ENCODE data around the gene PPARD. TPM values are rescaled to one million over a fixed set of nuclear protein-coding genes. Genes with fewer than 3 reads are reported as not detected.
A peak's percentile ranks its signal among the peaks of the same experiment; 100 is the strongest.

PPARD gene
- polyA plus RNA-seq, 2 of the 4 experiments (the other 2 are of a cell fraction): 3.8 to 5.9 TPM

DNA sequence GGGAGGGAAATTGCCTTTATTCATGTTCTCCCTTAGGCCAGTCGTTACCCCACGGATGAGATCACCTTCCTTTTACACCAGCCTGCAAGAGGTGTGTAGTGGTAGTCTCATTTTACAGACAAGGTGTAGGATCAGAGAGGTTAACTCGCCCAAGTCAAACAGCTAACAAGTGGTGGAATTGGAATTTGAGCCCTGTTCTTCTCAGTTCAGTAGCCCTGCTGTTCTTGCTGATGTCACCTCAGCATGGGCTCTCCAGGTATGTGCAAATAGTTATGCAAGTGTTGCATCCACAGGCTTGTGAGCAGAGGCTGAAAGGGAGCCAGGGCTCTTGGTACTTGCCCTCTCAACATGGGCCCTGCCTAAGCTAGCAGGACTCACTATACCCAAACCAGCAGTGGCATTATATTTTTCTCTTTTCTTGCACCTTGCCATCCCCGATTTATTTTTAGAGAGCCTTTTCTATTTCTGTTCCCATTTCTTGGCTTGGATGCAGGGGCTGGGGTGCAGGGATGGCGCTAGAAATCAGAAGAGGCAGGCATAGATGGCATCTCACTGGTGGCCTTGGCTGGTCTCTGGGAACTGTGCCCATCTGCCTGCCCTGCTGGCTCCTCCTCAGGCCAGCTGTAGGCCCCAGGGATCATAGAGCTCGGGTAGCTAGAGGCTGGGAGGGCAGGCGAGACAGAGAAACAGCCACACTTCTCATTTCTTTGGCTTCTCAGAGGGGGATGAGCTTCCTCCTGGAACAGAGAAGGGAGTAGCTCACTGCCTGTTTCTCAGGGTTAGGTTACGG lies 18.2 kb downstream of the PPARD start:
- Histone ChIP-seq H3K4me2 (no peak overlapping the region; the same call in 2 of the 3 replicates), H3K4me1 (0 out of 3 replicates have a peak, but pooled peaks cover 3% of the 10 kb centered on the region), H3K9me3 (no peaks in the 10 kb centered on the region), H3K27ac (peak overlapping the region in 1 of 2 experiments; percentile 41; a peak in 2 of 6 replicates), H3K4me3 (no peak overlapping the region)
- peak in 1 of 2 experiments; percentile 14 for DNase-seq (ENCODE audit: low read depth in 1 of 2, low spot score in 1 of 2)
- WGBS (ENCODE audit: missing lambda C conversion rate): 75% methylated on average over 8 of the region's 8 CpGs
- TF ChIP-seq, protein P1, sequence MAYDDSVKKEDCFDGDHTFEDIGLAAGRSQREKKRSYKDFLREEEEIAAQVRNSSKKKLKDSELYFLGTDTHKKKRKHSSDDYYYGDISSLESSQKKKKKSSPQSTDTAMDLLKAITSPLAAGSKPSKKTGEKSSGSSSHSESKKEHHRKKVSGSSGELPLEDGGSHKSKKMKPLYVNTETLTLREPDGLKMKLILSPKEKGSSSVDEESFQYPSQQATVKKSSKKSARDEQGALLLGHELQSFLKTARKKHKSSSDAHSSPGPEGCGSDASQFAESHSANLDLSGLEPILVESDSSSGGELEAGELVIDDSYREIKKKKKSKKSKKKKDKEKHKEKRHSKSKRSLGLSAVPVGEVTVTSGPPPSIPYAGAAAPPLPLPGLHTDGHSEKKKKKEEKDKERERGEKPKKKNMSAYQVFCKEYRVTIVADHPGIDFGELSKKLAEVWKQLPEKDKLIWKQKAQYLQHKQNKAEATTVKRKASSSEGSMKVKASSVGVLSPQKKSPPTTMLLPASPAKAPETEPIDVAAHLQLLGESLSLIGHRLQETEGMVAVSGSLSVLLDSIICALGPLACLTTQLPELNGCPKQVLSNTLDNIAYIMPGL (CRISPR knock-in tag; IDR thresholded peaks at IDR 0.05; ENCODE audit: borderline replicate concordance): no peak
- peak in 1 of 2 experiments; percentile 37; a peak in 2 of 6 replicates for ATAC-seq
- CTCF ChIA-PET: interaction anchor here (0.6 to 4.3 kb wide), 2 partner anchors 18 to 45 kb away, joined by 3 to 14 read pairs; partner anchors contain the start of gene PPARD
- no peak for FAIRE-seq
- POLR2A ChIA-PET: interaction anchor here (0.8 kb wide), 1 partner anchor 107 kb away, joined by 3 read pairs; the partner anchor contains the start of gene RPL10A

GRCh38 chr6:35362200-35362599 lies 19.8 kb downstream of the PPARD start:
- Histone ChIP-seq H3K27ac (no peak overlapping the region), H3K9me3 (no peaks in the 10 kb centered on the region), H3K4me2 (no peak overlapping the region), H3K4me1 (0 out of 3 replicates have a peak, but pooled peaks cover 3% of the 10 kb centered on the region), H3K4me3 (no peak overlapping the region)
- TF ChIP-seq ZC3H11A (IDR thresholded peaks at IDR 0.05): no peak
- ChIA-PET POLR2A (no interaction called here), CTCF (interaction anchor here (1.1 to 2.1 kb wide), 3 partner anchors 20 to 54 kb away, joined by 3 to 9 read pairs (median 6); partner anchors contain the start of gene PPARD)
- no peak for DNase-seq (ENCODE audit: low read depth in 1 of 2, low spot score in 1 of 2)
- no peak for ATAC-seq
- no peak for FAIRE-seq
- 90% methylated on average over 2 of the region's 2 CpGs for WGBS (ENCODE audit: missing lambda C conversion rate)

DNA sequence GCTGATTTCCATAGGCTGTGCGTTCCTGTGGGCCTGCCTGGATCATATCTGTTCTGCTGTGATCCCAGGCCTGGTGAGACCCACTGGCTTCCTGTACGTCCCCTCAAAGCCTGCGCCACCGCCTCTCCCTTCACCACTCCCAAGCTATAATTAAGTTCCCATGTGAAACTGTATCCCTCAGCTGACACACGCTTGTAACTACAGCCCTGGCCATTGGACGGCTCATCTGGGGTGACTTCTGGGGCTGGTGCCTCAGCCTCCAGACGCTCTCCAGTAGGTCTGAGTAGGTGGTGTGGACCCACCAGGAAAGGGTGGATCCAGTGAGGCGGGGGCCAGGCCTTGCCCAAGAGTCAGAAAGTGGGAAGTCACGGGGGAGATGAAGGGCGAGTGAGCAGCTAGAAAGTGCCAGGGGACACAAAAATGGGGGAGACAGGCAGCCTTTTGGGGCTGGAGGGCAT lies 21.0 kb downstream of the PPARD start:
- WGBS (ENCODE audit: missing lambda C conversion rate): 97% methylated on average over 10 of the region's 10 CpGs
- ChIA-PET CTCF (interaction anchor here (1.2 to 2.1 kb wide), 4 partner anchors 14 to 51 kb away, joined by 3 to 9 read pairs (median 5); partner anchors contain the start of gene PPARD), POLR2A (no interaction called here)
- ATAC-seq (no peak), DNase-seq (ENCODE audit: low read depth in 1 of 2, low spot score in 1 of 2) (no peak), FAIRE-seq (no peak)
- Histone ChIP-seq H3K27ac (no peak overlapping the region), H3K4me2 (no peak overlapping the region), H3K4me1 (peaks cover 8% of the 10 kb centered on the region), H3K9me3 (no peaks in the 10 kb centered on the region), H3K4me3 (no peak overlapping the region)
- TF ChIP-seq, protein P2, sequence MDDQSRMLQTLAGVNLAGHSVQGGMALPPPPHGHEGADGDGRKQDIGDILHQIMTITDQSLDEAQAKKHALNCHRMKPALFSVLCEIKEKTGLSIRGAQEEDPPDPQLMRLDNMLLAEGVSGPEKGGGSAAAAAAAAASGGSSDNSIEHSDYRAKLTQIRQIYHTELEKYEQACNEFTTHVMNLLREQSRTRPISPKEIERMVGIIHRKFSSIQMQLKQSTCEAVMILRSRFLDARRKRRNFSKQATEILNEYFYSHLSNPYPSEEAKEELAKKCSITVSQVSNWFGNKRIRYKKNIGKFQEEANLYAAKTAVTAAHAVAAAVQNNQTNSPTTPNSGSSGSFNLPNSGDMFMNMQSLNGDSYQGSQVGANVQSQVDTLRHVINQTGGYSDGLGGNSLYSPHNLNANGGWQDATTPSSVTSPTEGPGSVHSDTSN (IDR thresholded peaks at IDR 0.05): no peak
- TF ChIP-seq MAX (IDR thresholded peaks at IDR 0.05): no peak
- TF ChIP-seq RARB (CRISPR knock-in tag; IDR thresholded peaks at IDR 0.05): no peak
- TF ChIP-seq, protein P3, sequence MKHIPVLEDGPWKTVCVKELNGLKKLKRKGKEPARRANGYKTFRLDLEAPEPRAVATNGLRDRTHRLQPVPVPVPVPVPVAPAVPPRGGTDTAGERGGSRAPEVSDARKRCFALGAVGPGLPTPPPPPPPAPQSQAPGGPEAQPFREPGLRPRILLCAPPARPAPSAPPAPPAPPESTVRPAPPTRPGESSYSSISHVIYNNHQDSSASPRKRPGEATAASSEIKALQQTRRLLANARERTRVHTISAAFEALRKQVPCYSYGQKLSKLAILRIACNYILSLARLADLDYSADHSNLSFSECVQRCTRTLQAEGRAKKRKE (CRISPR knock-in tag; IDR thresholded peaks at IDR 0.05; ENCODE audit: low read depth): no peak
- TF ChIP-seq CHD4 (IDR thresholded peaks at IDR 0.05; ENCODE audit: borderline replicate concordance): no peak
- TF ChIP-seq, protein P4, sequence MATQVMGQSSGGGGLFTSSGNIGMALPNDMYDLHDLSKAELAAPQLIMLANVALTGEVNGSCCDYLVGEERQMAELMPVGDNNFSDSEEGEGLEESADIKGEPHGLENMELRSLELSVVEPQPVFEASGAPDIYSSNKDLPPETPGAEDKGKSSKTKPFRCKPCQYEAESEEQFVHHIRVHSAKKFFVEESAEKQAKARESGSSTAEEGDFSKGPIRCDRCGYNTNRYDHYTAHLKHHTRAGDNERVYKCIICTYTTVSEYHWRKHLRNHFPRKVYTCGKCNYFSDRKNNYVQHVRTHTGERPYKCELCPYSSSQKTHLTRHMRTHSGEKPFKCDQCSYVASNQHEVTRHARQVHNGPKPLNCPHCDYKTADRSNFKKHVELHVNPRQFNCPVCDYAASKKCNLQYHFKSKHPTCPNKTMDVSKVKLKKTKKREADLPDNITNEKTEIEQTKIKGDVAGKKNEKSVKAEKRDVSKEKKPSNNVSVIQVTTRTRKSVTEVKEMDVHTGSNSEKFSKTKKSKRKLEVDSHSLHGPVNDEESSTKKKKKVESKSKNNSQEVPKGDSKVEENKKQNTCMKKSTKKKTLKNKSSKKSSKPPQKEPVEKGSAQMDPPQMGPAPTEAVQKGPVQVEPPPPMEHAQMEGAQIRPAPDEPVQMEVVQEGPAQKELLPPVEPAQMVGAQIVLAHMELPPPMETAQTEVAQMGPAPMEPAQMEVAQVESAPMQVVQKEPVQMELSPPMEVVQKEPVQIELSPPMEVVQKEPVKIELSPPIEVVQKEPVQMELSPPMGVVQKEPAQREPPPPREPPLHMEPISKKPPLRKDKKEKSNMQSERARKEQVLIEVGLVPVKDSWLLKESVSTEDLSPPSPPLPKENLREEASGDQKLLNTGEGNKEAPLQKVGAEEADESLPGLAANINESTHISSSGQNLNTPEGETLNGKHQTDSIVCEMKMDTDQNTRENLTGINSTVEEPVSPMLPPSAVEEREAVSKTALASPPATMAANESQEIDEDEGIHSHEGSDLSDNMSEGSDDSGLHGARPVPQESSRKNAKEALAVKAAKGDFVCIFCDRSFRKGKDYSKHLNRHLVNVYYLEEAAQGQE (IDR thresholded peaks at IDR 0.05): no peak
